WTC11 (cell line): Measurements from ENCODE around the gene CAMTA1. TPM values are rescaled to one million over a fixed set of nuclear protein-coding genes. Genes with fewer than 3 reads are reported as not detected.

ENCODE experiments used
- ATAC-seq: fragments of 200-7000 bp; cut with Tn5 transposase; 2 replicates; pipeline ENCODE4 v1.10.0; 2021; ENCODE audit warnings: mild to moderate bottlenecking, moderate library complexity
- CTCF ChIA-PET: fragments of 300-600 bp; sonication (Branson Sonifier 250); formaldehyde crosslinking; loops from one replicate; lab custom pipeline; 2021; ENCODE audit warnings: antibody characterized with exemption; lab: Charles Lee
- POLR2A ChIA-PET: fragments of 350-600 bp; sonication (Branson Sonifier 250); formaldehyde crosslinking; loops from one replicate; lab custom pipeline; 2021; ENCODE audit warnings: antibody characterized with exemption; lab: Charles Lee
- DNase-seq: peaks from one replicate; pipeline ENCODE4 v3.0.0; 2021; ENCODE audit warnings: low spot score
- H3K27ac Mint-ChIP-seq: 2 replicates; pipeline ENCODE4 v1.8.0; 2021; ENCODE audit warnings: mixed read lengths
- H3K27me3 Mint-ChIP-seq: 2 replicates; pipeline ENCODE4 v1.8.0; 2021; ENCODE audit warnings: low read depth, mild to moderate bottlenecking, moderate library complexity, mixed read lengths
- H3K36me3 Mint-ChIP-seq: 2 replicates; pipeline ENCODE4 v1.8.0; 2021; ENCODE audit warnings: mixed read lengths
- H3K4me1 Mint-ChIP-seq: 2 replicates; pipeline ENCODE4 v1.8.0; 2022; ENCODE audit warnings: mixed read lengths
- H3K4me3 Mint-ChIP-seq: 2 replicates; pipeline ENCODE4 v1.8.0; 2021; ENCODE audit warnings: mild to moderate bottlenecking, moderate library complexity, mixed read lengths
- H3K9me3 Mint-ChIP-seq: 2 replicates; pipeline ENCODE4 v1.8.0; 2021; ENCODE audit warnings: mixed read lengths
- CREB1 ChIP-seq: sonication (generic); formaldehyde crosslinking; IDR thresholded peaks from 2 replicates; pipeline ENCODE4 v1.8.0; 2023; ENCODE audit warnings: mild to moderate bottlenecking, missing genetic modification reagents
- CREM ChIP-seq: sonication (generic); formaldehyde crosslinking; IDR thresholded peaks from 2 replicates; pipeline ENCODE4 v1.8.1; 2022; ENCODE audit warnings: mild to moderate bottlenecking, missing genetic modification reagents, moderate library complexity
- ESRRA ChIP-seq: sonication (generic); formaldehyde crosslinking; IDR thresholded peaks from 2 replicates; pipeline ENCODE4 v1.8.1; 2022; ENCODE audit warnings: mild to moderate bottlenecking, missing genetic modification reagents, borderline replicate concordance
- FOXP4 ChIP-seq: sonication (generic); formaldehyde crosslinking; IDR thresholded peaks from 2 replicates; pipeline ENCODE4 v1.8.0; 2022; ENCODE audit warnings: mild to moderate bottlenecking, missing genetic modification reagents
- GTF2I ChIP-seq: fragments of 250-450 bp; sonication (Bioruptor Pico); conservative IDR thresholded peaks from 2 replicates; pipeline ENCODE4 v1.4.0; 2021; ENCODE audit warnings: mild to moderate bottlenecking
- IRF2 ChIP-seq: sonication (generic); formaldehyde crosslinking; IDR thresholded peaks from 2 replicates; pipeline ENCODE4 v1.8.0; 2022; ENCODE audit warnings: low read depth, missing genetic modification reagents, borderline replicate concordance
- JUN ChIP-seq: sonication (generic); formaldehyde crosslinking; IDR thresholded peaks from 2 replicates; pipeline ENCODE4 v1.8.0; 2023; ENCODE audit warnings: mild to moderate bottlenecking, missing genetic modification reagents
- NFATC4 ChIP-seq: fragments of 250-450 bp; sonication (Bioruptor Pico); IDR thresholded peaks from 2 replicates; pipeline ENCODE4 v1.9.0; 2021; ENCODE audit warnings: mild to moderate bottlenecking
- SMAD4 ChIP-seq: sonication (generic); formaldehyde crosslinking; IDR thresholded peaks from 2 replicates; pipeline ENCODE4 v1.8.0; 2022; ENCODE audit warnings: mild to moderate bottlenecking, missing genetic modification reagents
- ZNF425 ChIP-seq: fragments of 250-450 bp; sonication (Bioruptor Pico); conservative IDR thresholded peaks from 2 replicates; pipeline ENCODE4 v1.9.0; 2021; ENCODE audit warnings: mild to moderate bottlenecking
- ZNF671 ChIP-seq: fragments of 250-450 bp; sonication (Bioruptor Pico); IDR thresholded peaks from 2 replicates; pipeline ENCODE4 v1.8.0; 2021; ENCODE audit warnings: mild to moderate bottlenecking
- total RNA-seq: library from RNA; stranded (reverse); gene quantifications from 3 replicates; pipeline ENCODE4 v1.2.3, GENCODE V29; 2021
- TF ChIP-seq, protein P1 (sequence below): sonication (generic); formaldehyde crosslinking; IDR thresholded peaks from 2 replicates; pipeline ENCODE4 v1.8.1; 2022; ENCODE audit warnings: low read depth, missing genetic modification reagents, borderline replicate concordance
- TF ChIP-seq, protein P2 (sequence below): sonication (generic); formaldehyde crosslinking; IDR thresholded peaks from 2 replicates; pipeline ENCODE4 v1.8.0; 2022; ENCODE audit warnings: missing genetic modification reagents
- TF ChIP-seq, protein P3 (sequence below): sonication (generic); formaldehyde crosslinking; IDR thresholded peaks from 2 replicates; pipeline ENCODE4 v1.8.0; 2023; ENCODE audit warnings: mild to moderate bottlenecking, missing genetic modification reagents

Gene CAMTA1
- total RNA-seq, 1 experiment from 2014 or later, result 86.4 TPM

- TF ChIP-seq, protein P1, sequence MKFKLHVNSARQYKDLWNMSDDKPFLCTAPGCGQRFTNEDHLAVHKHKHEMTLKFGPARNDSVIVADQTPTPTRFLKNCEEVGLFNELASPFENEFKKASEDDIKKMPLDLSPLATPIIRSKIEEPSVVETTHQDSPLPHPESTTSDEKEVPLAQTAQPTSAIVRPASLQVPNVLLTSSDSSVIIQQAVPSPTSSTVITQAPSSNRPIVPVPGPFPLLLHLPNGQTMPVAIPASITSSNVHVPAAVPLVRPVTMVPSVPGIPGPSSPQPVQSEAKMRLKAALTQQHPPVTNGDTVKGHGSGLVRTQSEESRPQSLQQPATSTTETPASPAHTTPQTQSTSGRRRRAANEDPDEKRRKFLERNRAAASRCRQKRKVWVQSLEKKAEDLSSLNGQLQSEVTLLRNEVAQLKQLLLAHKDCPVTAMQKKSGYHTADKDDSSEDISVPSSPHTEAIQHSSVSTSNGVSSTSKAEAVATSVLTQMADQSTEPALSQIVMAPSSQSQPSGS (CRISPR knock-in tag), result no peak
- TF ChIP-seq FOXP4 (CRISPR knock-in tag), result no peak
- TF ChIP-seq ESRRA, result no peak
- TF ChIP-seq CREM (CRISPR knock-in tag), result no peak
These were observed 999.3 kb downstream of the CAMTA1 start (continued) for GRCh38 chr1:7784492-7785071.

GRCh38 chr1:7785108-7785507 lies 999.9 kb downstream of the CAMTA1 start:
- peaks cover 20% of the 10 kb centered on the region for H3K9me3 Mint-ChIP-seq
- peak overlapping the region; percentile 45 for H3K4me3 Mint-ChIP-seq
- CTCF ChIA-PET, result no interaction called here
- no peak for DNase-seq
- H3K27ac Mint-ChIP-seq, result no peak overlapping the region
- POLR2A ChIA-PET, result no interaction called here
- H3K27me3 Mint-ChIP-seq, result peaks cover 14% of the 10 kb centered on the region
- peaks cover 53% of the 10 kb centered on the region for H3K36me3 Mint-ChIP-seq
- peaks cover 10% of the 10 kb centered on the region for H3K4me1 Mint-ChIP-seq
- TF ChIP-seq SMAD4 (CRISPR knock-in tag) (no peak), CREB1 (CRISPR knock-in tag) (no peak), IRF2 (CRISPR knock-in tag) (no peak), JUN (no peak), NFATC4 (CRISPR knock-in tag) (no peak), GTF2I (CRISPR knock-in tag) (no peak), CREM (CRISPR knock-in tag) (no peak), ZNF671 (CRISPR knock-in tag) (no peak), ZNF425 (CRISPR knock-in tag) (no peak)
- TF ChIP-seq, protein P2, sequence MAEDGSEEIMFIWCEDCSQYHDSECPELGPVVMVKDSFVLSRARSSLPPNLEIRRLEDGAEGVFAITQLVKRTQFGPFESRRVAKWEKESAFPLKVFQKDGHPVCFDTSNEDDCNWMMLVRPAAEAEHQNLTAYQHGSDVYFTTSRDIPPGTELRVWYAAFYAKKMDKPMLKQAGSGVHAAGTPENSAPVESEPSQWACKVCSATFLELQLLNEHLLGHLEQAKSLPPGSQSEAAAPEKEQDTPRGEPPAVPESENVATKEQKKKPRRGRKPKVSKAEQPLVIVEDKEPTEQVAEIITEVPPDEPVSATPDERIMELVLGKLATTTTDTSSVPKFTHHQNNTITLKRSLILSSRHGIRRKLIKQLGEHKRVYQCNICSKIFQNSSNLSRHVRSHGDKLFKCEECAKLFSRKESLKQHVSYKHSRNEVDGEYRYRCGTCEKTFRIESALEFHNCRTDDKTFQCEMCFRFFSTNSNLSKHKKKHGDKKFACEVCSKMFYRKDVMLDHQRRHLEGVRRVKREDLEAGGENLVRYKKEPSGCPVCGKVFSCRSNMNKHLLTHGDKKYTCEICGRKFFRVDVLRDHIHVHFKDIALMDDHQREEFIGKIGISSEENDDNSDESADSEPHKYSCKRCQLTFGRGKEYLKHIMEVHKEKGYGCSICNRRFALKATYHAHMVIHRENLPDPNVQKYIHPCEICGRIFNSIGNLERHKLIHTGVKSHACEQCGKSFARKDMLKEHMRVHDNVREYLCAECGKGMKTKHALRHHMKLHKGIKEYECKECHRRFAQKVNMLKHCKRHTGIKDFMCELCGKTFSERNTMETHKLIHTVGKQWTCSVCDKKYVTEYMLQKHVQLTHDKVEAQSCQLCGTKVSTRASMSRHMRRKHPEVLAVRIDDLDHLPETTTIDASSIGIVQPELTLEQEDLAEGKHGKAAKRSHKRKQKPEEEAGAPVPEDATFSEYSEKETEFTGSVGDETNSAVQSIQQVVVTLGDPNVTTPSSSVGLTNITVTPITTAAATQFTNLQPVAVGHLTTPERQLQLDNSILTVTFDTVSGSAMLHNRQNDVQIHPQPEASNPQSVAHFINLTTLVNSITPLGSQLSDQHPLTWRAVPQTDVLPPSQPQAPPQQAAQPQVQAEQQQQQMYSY (CRISPR knock-in tag), result no peak
- TF ChIP-seq, protein P3, sequence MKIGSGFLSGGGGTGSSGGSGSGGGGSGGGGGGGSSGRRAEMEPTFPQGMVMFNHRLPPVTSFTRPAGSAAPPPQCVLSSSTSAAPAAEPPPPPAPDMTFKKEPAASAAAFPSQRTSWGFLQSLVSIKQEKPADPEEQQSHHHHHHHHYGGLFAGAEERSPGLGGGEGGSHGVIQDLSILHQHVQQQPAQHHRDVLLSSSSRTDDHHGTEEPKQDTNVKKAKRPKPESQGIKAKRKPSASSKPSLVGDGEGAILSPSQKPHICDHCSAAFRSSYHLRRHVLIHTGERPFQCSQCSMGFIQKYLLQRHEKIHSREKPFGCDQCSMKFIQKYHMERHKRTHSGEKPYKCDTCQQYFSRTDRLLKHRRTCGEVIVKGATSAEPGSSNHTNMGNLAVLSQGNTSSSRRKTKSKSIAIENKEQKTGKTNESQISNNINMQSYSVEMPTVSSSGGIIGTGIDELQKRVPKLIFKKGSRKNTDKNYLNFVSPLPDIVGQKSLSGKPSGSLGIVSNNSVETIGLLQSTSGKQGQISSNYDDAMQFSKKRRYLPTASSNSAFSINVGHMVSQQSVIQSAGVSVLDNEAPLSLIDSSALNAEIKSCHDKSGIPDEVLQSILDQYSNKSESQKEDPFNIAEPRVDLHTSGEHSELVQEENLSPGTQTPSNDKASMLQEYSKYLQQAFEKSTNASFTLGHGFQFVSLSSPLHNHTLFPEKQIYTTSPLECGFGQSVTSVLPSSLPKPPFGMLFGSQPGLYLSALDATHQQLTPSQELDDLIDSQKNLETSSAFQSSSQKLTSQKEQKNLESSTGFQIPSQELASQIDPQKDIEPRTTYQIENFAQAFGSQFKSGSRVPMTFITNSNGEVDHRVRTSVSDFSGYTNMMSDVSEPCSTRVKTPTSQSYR (CRISPR knock-in tag), result no peak
- ATAC-seq, result no peak
